Epithelial cell of proximal tubule (primary cell): ENCODE measurements around the gene COL5A2. TPM values are rescaled to one million over a fixed set of nuclear protein-coding genes. Genes with fewer than 3 reads are reported as not detected.

ENCODE experiments used
- DNase-seq: peaks from one replicate; pipeline ENCODE4 v3.0.0-alpha.2; 2011; ENCODE audit warnings: low read depth
- H3K4me3 ChIP-seq: 2 replicates; pipeline ENCODE4 v1.5.1; 2011; ENCODE audit warnings: low read depth, mild to moderate bottlenecking, low read length
- total RNA-seq: library from RNA; depleted of rRNA; stranded (reverse); fragments of >200 nt; gene quantifications from 2 replicates; pipeline ENCODE4 v1.2.3, GENCODE V29; 2015
- TF ChIP-seq, protein P1 (sequence below): conservative IDR thresholded peaks from 2 replicates; pipeline ENCODE4 v1.5.1; 2012; ENCODE audit warnings: low read depth, mild to moderate bottlenecking, low read length

COL5A2 gene
- total RNA-seq, 1 donor from 2014 or later: 32.7 TPM

- TF ChIP-seq, protein P1, sequence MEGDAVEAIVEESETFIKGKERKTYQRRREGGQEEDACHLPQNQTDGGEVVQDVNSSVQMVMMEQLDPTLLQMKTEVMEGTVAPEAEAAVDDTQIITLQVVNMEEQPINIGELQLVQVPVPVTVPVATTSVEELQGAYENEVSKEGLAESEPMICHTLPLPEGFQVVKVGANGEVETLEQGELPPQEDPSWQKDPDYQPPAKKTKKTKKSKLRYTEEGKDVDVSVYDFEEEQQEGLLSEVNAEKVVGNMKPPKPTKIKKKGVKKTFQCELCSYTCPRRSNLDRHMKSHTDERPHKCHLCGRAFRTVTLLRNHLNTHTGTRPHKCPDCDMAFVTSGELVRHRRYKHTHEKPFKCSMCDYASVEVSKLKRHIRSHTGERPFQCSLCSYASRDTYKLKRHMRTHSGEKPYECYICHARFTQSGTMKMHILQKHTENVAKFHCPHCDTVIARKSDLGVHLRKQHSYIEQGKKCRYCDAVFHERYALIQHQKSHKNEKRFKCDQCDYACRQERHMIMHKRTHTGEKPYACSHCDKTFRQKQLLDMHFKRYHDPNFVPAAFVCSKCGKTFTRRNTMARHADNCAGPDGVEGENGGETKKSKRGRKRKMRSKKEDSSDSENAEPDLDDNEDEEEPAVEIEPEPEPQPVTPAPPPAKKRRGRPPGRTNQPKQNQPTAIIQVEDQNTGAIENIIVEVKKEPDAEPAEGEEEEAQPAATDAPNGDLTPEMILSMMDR: peak; percentile 55
- H3K4me3 ChIP-seq: no peak overlapping the region
- no peak for DNase-seq
Measured at GRCh38 chr2:189024901-189025618, 154.5 kb downstream of the COL5A2 start.

GRCh38 chr2:189022492-189022891 is 157.1 kb downstream of the COL5A2 start:
- TF ChIP-seq, protein P1: no peak
- DNase-seq: no peak
- H3K4me3 ChIP-seq: no peak overlapping the region

DNA sequence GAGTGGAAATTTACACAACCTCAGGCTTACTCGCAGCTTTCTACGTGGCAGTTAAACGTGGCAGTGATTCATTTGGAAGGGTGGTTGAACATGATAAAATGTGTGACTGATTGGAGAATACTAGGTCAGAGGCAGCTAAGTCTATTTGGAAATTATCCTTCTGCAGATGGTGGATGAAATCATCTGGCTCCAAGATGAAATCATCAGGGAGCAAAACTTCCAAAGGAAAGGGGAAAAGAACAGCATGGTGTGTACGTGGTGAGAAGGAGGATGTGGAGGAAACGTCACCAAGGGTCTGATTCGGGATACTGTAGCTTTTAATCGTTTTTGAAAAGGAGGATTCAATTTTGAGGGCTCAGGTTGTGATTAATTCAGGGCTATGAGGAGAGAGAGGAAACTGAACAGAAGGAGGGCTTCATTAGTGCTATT is 157.5 kb downstream of the COL5A2 start:
- DNase-seq: no peak
- no peak overlapping the region for H3K4me3 ChIP-seq
- TF ChIP-seq, protein P1: no peak

DNA sequence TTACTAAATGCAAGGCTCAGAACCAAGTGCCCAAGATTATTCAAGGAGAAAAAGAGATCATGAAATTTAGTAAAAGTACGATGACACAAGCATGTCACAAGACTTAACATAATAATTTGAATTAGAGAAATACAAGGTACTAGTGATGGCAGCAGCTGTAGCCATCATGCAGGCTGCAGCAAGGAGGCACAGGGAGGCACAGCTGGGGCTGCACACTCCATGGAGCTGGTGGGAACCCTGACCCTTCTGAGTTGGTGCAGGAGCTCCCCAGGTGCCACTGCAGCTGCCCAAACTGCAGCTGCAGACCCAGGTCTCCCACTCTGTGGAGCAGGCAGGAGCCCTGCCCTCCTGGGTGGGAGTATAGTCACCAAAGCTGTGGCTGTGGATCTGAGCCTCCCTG is 159.4 kb downstream of the COL5A2 start:
- TF ChIP-seq, protein P1: no peak
- H3K4me3 ChIP-seq: no peak overlapping the region

GRCh38 chr2:189018631-189019030 is 160.9 kb downstream of the COL5A2 start:
- TF ChIP-seq, protein P1: no peak
- H3K4me3 ChIP-seq: no peak overlapping the region
- DNase-seq: no peak

More for the DNA sequence above, 159.4 kb downstream of the COL5A2 start:
- no peak for DNase-seq

DNA sequence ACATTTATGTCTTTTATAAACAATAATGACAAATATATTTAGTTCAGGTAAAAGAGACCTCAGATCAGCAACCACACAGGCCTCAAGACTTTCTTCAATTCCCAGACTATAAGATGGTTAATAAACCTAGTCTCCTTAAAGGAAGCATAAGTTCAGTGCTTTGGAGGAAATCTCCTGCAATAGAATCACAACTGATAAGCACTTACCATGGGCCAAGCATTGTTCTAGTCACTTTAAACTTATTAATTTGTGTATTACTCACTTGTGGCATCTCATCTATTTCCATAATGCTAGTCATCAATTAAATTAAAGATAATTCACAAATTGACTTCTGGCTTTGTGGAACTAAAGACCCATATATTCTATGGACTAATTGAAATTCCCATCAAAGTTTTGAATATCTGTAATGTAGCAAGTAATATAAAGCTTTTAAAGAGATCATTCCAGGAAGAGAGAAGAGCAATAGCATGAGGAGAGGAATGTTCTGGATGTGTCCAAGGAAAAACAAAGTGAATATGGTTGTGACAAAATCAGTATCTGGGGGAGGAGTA is 163.2 kb downstream of the COL5A2 start:
- no peak for DNase-seq
- TF ChIP-seq, protein P1: no peak
- no peak overlapping the region for H3K4me3 ChIP-seq

DNA sequence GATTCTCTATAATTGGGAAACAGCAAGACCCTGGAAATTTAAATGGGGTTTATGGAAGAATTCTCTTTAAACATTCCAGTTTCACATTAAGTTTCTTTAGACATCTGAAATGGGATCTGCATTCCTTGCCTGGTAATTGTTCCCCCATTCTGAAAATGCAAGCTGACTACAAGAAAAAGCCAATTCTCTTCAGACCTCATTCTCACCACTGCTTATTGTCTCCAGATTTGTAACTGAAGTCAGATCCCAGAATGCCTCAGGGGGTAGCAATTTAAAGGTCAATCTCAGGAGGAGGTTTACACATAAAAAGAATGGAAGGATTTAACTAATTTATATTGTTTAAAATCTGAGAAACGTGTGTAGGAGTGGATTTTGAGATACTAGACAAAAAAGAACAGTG is 164.2 kb downstream of the COL5A2 start:
- DNase-seq: no peak

More for the DNA sequence above, 164.2 kb downstream of the COL5A2 start:
- TF ChIP-seq, protein P1: no peak
- no peak overlapping the region for H3K4me3 ChIP-seq
